ENCODE measurements around the gene THAP9.
"Not testable (repeated sequence)": the region's sequence is repeated elsewhere in the genome, so short reads cannot be mapped to it uniquely, and the experiment has no call there.

THAP9 gene

GRCh38 chr4:82900411-82901182 is at the start of gene THAP9:
Gene THAP9 (plus strand): TSS chr4:82900735. CDS start chr4:82900803, 68 bp downstream.
- DNase-seq: peak; percentile 98

GRCh38 chr4:82851318-82851717 is 49.2 kb upstream of the THAP9 start:
- no peak for DNase-seq

- peak; percentile 40 to 51 for DNase-seq
Measured at GRCh38 chr4:82851885-82852750, 48.4 kb upstream of the THAP9 start.

GRCh38 chr4:82852751-82853285 is 47.7 kb upstream of the THAP9 start:
- DNase-seq: no peak

- not testable (repeated sequence) for DNase-seq
Measured at GRCh38 chr4:82860487-82860886, 40.0 kb upstream of the THAP9 start.

- DNase-seq: no peak
Measured at GRCh38 chr4:82861529-82861928, 39.0 kb upstream of the THAP9 start.

- DNase-seq: no peak
Measured at GRCh38 chr4:82864336-82864979, 36.1 kb upstream of the THAP9 start.

- DNase-seq: peak; percentile 86 to 92
Measured at GRCh38 chr4:82865592-82865991, 34.9 kb upstream of the THAP9 start.

GRCh38 chr4:82866033-82866432 is 34.5 kb upstream of the THAP9 start:
- not testable (repeated sequence) for DNase-seq

- DNase-seq: no peak
Measured at GRCh38 chr4:82866706-82867385, 33.7 kb upstream of the THAP9 start.

GRCh38 chr4:82868572-82868971 is 32.0 kb upstream of the THAP9 start:
- DNase-seq: no peak

GRCh38 chr4:82885410-82885809 is 15.1 kb upstream of the THAP9 start:
- DNase-seq: no peak

- DNase-seq: no peak
Measured at GRCh38 chr4:82886147-82886942, 14.2 kb upstream of the THAP9 start.

- no peak for DNase-seq
Measured at GRCh38 chr4:82889287-82889686, 11.2 kb upstream of the THAP9 start.

- DNase-seq: no peak
Measured at GRCh38 chr4:82890528-82890900, 10.0 kb upstream of the THAP9 start.

- DNase-seq: peak; percentile 91 to 92
Measured at GRCh38 chr4:82890901-82891706, 9.4 kb upstream of the THAP9 start, which contains the start of gene SEC31A. Gene SEC31A (minus strand): TSS chr4:82891153. CDS start chr4:82881936, 9,217 bp downstream.

- DNase-seq: no peak
Measured at GRCh38 chr4:82891707-82892466, 8.6 kb upstream of the THAP9 start.

- DNase-seq: no peak
Measured at GRCh38 chr4:82892467-82892802, 8.1 kb upstream of the THAP9 start.

- DNase-seq: no peak
Measured at GRCh38 chr4:82893942-82894341, 6.6 kb upstream of the THAP9 start.

- no peak for DNase-seq
Measured at GRCh38 chr4:82896755-82897154, 3.8 kb upstream of the THAP9 start.
